ENCODE results near the gene CUX1. TPM values are rescaled to one million over a fixed set of nuclear protein-coding genes. Genes with fewer than 3 reads are reported as not detected.

Gene CUX1
- total RNA-seq, 1 donor from 2014 or later: 56.5 TPM

DNA sequence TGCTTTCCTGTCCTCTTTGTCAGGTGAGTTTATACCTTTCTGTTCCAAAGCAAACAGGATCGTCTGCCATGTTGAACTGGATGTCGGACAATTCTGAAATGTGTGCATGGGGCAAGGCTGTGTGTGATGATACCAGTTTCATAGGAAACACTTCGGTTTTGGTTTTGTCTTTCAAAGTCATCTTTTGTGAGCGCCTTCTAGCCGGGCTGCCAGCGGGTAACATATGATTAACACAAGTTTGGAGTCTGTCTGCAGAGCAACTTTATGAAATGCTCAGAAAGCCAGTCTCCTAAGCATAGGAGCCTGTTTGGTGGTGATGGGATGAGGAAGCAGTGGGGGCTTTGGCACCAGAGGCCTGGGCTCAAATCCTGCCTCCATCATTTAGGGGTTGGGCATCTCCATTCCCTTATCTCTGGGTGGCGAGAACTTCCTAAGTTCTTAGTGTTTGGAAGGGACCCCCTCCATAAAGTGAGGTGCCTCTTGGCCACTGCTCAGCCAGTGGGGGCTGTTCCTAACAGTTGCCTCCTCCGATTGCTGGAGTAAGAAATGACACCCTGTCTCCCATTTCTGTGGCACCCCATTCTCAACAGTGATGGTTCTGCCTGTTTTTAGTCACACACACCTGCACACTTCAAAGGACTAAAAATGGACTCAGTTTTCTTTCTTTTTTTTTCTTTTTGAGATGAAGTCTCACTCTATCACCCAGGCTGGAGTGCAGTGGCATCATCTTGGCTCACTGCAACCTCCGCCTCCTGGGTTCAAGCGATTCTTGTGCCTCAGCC, 36.8 kb downstream of the CUX1 start:
- H3K27ac Mint-ChIP-seq (ENCODE audit: unreplicated experiment): no peak overlapping the region
- H3K4me1 Mint-ChIP-seq (ENCODE audit: low read depth, unreplicated experiment): peaks cover 14% of the 10 kb centered on the region
- no peak for DNase-seq

GRCh38 chr7:101856473-101857357, 39.3 kb downstream of the CUX1 start:
- TF ChIP-seq CTCF (IDR thresholded peaks at IDR 0.05; ENCODE audit: partially characterized antibody, unreplicated experiment): no peak
- DNase-seq: no peak
- H3K27ac Mint-ChIP-seq (ENCODE audit: unreplicated experiment): peak overlapping the region; percentile 65
- H3K9me3 Mint-ChIP-seq (ENCODE audit: unreplicated experiment): peaks cover 2% of the 10 kb centered on the region
- no peak overlapping the region for H3K4me3 Mint-ChIP-seq (ENCODE audit: unreplicated experiment)
- H3K27me3 Mint-ChIP-seq (ENCODE audit: unreplicated experiment): peaks cover 2% of the 10 kb centered on the region
- H3K36me3 Mint-ChIP-seq (ENCODE audit: unreplicated experiment): no peaks in the 10 kb centered on the region
- peaks cover 25% of the 10 kb centered on the region for H3K4me1 Mint-ChIP-seq (ENCODE audit: low read depth, unreplicated experiment)

More for the DNA sequence above, 36.8 kb downstream of the CUX1 start:
- peaks cover 2% of the 10 kb centered on the region for H3K27me3 Mint-ChIP-seq (ENCODE audit: unreplicated experiment)
- H3K9me3 Mint-ChIP-seq (ENCODE audit: unreplicated experiment): peaks cover under 1% of the 10 kb centered on the region
- TF ChIP-seq CTCF (IDR thresholded peaks at IDR 0.05; ENCODE audit: partially characterized antibody, unreplicated experiment): no peak
- no peak overlapping the region for H3K4me3 Mint-ChIP-seq (ENCODE audit: unreplicated experiment)
- H3K36me3 Mint-ChIP-seq (ENCODE audit: unreplicated experiment): peaks cover 3% of the 10 kb centered on the region

GRCh38 chr7:101857358-101857811, 40.0 kb downstream of the CUX1 start:
- Mint-ChIP-seq H3K4me3 (ENCODE audit: unreplicated experiment) (no peak overlapping the region), H3K27ac (ENCODE audit: unreplicated experiment) (no peak overlapping the region), H3K9me3 (ENCODE audit: unreplicated experiment) (peaks cover 2% of the 10 kb centered on the region), H3K36me3 (ENCODE audit: unreplicated experiment) (no peaks in the 10 kb centered on the region), H3K27me3 (ENCODE audit: unreplicated experiment) (peaks cover 2% of the 10 kb centered on the region), H3K4me1 (ENCODE audit: low read depth, unreplicated experiment) (peaks cover 28% of the 10 kb centered on the region)
- no peak for TF ChIP-seq CTCF (IDR thresholded peaks at IDR 0.05; ENCODE audit: partially characterized antibody, unreplicated experiment)
- no peak for DNase-seq

DNA sequence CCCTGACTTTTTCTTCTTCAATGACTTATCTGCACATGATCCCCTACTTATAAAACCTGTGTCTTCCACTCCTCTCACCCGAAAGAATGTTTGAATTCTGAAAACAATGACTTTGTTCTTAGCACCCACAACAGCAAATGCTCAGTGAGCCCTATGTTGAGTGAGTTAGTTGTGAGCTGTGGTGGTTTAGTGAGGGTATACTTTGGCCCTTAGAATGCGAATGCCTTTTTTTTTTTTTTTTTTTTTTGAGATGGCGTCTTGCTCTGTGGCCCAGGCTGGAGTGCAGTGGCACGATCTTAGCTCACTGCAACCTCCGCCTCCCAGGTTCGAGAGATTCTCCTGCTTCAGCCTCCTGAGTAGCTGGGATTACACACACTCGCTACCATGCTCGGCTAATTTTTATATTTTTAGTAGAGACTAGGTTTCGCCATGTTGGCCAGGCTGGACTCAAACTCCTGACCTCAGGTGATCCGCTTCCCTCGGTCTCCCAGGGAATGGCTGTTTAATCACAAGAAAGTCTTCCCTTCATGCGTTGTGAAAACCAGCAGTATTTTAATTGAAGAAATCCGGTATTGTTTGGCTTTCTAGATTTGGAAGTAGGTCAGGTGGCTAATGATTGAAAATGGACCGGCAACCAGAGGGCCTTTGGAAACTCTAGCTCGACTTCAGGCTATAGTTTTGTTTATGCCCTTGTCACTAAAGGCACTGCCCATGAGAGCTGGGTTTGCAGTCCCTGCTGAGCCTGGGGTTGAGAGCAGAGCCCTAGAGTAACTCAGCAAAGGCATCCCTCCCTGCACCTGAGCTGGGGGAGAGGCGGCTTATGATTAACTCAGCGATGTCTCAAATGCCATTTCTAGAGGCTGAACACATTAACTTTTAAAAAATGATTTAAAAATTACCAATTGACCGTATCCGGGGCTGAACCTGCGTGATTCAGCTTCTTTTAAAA, 41.3 kb downstream of the CUX1 start:
- peaks cover 2% of the 10 kb centered on the region for H3K9me3 Mint-ChIP-seq (ENCODE audit: unreplicated experiment)
- no peak overlapping the region for H3K4me3 Mint-ChIP-seq (ENCODE audit: unreplicated experiment)
- TF ChIP-seq CTCF (IDR thresholded peaks at IDR 0.05; ENCODE audit: partially characterized antibody, unreplicated experiment): no peak
- H3K27ac Mint-ChIP-seq (ENCODE audit: unreplicated experiment): no peak overlapping the region
- peaks cover 34% of the 10 kb centered on the region for H3K4me1 Mint-ChIP-seq (ENCODE audit: low read depth, unreplicated experiment)
- H3K36me3 Mint-ChIP-seq (ENCODE audit: unreplicated experiment): no peaks in the 10 kb centered on the region
- DNase-seq: no peak
- H3K27me3 Mint-ChIP-seq (ENCODE audit: unreplicated experiment): peaks cover 2% of the 10 kb centered on the region
